ENCODE data around the gene PRKAG2.

DNA sequence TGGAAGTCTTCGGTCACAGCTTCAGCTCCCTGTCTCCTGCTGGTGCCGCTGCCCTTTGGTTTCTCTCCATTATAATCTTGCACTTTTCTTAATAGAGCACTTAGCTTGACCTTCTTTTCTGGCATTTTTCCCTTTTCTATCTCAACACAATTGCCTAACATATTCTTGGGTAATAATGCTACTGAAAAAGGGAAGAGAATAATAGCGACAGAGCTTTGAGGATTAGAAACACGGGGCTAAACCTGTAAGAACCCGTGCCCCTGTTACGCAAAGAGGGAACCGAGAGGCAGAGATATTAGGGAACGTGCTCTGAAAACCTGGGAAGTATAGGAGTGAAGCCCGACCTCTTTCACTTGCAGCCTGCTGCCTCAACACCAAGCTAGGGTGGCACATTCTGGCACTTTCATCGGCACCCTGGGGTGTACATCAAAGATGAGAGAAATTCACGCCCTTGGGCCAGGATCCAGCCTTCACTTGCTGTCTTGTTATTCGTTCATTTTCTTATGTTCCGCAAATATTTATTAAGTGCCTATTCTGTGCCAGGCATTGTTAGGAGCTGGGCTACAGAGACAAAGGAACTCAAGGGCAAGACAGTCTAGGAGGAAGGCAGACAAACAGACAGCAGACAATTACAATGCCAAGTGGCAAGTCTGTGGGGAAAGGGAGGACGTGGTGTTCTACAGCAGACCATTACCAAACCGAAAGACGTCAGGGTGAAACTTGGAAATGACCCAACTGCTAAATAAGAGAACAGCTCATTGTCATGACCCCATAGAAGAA lies 46.4 kb upstream of the PRKAG2 start:
- TF ChIP-seq EZH2 (IDR thresholded peaks at IDR 0.05; ENCODE audit: low read length, unreplicated experiment): no peak
- TF ChIP-seq, protein P1, sequence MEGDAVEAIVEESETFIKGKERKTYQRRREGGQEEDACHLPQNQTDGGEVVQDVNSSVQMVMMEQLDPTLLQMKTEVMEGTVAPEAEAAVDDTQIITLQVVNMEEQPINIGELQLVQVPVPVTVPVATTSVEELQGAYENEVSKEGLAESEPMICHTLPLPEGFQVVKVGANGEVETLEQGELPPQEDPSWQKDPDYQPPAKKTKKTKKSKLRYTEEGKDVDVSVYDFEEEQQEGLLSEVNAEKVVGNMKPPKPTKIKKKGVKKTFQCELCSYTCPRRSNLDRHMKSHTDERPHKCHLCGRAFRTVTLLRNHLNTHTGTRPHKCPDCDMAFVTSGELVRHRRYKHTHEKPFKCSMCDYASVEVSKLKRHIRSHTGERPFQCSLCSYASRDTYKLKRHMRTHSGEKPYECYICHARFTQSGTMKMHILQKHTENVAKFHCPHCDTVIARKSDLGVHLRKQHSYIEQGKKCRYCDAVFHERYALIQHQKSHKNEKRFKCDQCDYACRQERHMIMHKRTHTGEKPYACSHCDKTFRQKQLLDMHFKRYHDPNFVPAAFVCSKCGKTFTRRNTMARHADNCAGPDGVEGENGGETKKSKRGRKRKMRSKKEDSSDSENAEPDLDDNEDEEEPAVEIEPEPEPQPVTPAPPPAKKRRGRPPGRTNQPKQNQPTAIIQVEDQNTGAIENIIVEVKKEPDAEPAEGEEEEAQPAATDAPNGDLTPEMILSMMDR (conservative IDR thresholded peaks at IDR 0.05; ENCODE audit: low read depth, low read length): no peak

All from PC-3 (cell line).